ENCODE measurements around the gene EHBP1.

Gene EHBP1

GRCh38 chr2:62884514-62884913, 179.0 kb downstream of the EHBP1 start:
- DNase-seq (ENCODE audit: low spot score): no peak

GRCh38 chr2:62894966-62895631, 189.6 kb downstream of the EHBP1 start:
- no peak for DNase-seq (ENCODE audit: low spot score)

GRCh38 chr2:62895632-62896009, 190.1 kb downstream of the EHBP1 start:
- no peak for DNase-seq (ENCODE audit: low spot score)

GRCh38 chr2:62897187-62897827, 191.8 kb downstream of the EHBP1 start:
- no peak for DNase-seq (ENCODE audit: low spot score)

- DNase-seq (ENCODE audit: low spot score): no peak
Measured at GRCh38 chr2:62904344-62904743, 198.8 kb downstream of the EHBP1 start.

GRCh38 chr2:62908145-62908544, 202.6 kb downstream of the EHBP1 start:
- DNase-seq (ENCODE audit: low spot score): no peak

GRCh38 chr2:62913311-62913710, 207.8 kb downstream of the EHBP1 start:
- no peak for DNase-seq (ENCODE audit: low spot score)

GRCh38 chr2:62919041-62919440, 213.5 kb downstream of the EHBP1 start:
- no peak for DNase-seq (ENCODE audit: low spot score)

GRCh38 chr2:62920070-62920469, 214.6 kb downstream of the EHBP1 start:
- no peak for DNase-seq (ENCODE audit: low spot score)

GRCh38 chr2:62923242-62923641, 217.7 kb downstream of the EHBP1 start:
- DNase-seq (ENCODE audit: low spot score): no peak

- DNase-seq (ENCODE audit: low spot score): no peak
Measured at GRCh38 chr2:62923881-62924280, 218.4 kb downstream of the EHBP1 start.

GRCh38 chr2:62928015-62928414, 222.5 kb downstream of the EHBP1 start:
- no peak for DNase-seq (ENCODE audit: low spot score)

- DNase-seq (ENCODE audit: low spot score): no peak
Measured at GRCh38 chr2:62931536-62931935, 226.0 kb downstream of the EHBP1 start.

- DNase-seq (ENCODE audit: low spot score): no peak
Measured at GRCh38 chr2:62933398-62933917, 227.9 kb downstream of the EHBP1 start.

- no peak for DNase-seq (ENCODE audit: low spot score)
Measured at GRCh38 chr2:62934517-62934916, 229.0 kb downstream of the EHBP1 start.

GRCh38 chr2:62938126-62938525, 232.6 kb downstream of the EHBP1 start:
- DNase-seq (ENCODE audit: low spot score): no peak

GRCh38 chr2:62939735-62940491, 234.4 kb downstream of the EHBP1 start:
- no peak for DNase-seq (ENCODE audit: low spot score)

- no peak for DNase-seq (ENCODE audit: low spot score)
Measured at GRCh38 chr2:62940697-62941096, 235.2 kb downstream of the EHBP1 start.

GRCh38 chr2:62941413-62941812, 235.9 kb downstream of the EHBP1 start:
- DNase-seq (ENCODE audit: low spot score): no peak

GRCh38 chr2:62944362-62944761, 238.8 kb downstream of the EHBP1 start:
- DNase-seq (ENCODE audit: low spot score): no peak

GRCh38 chr2:62947403-62947802, 241.9 kb downstream of the EHBP1 start:
- no peak for DNase-seq (ENCODE audit: low spot score)

GRCh38 chr2:62956651-62957050, 251.1 kb downstream of the EHBP1 start:
- no peak for DNase-seq (ENCODE audit: low spot score)

GRCh38 chr2:62958206-62958605, 252.7 kb downstream of the EHBP1 start:
- DNase-seq (ENCODE audit: low spot score): no peak

Measured in left forelimb (tissue), 1 donor.